Astrocyte (in vitro differentiated cells and primary cell): ENCODE data around the gene TMEM183A. TPM values are rescaled to one million over a fixed set of nuclear protein-coding genes. Genes with fewer than 3 reads are reported as not detected.

ENCODE experiments used
- DNase-seq: peaks from one replicate; pipeline ENCODE4 v3.0.0-alpha.2; 2010; ENCODE audit warnings: low read depth
- FAIRE-seq: peaks from 2 replicates; lab custom pipeline; 2011; peaks lifted over from hg19 to GRCh38; lab: Jason Lieb, UNC
- H2AFZ ChIP-seq: 2 replicates; pipeline ENCODE4 v1.6.0; 2012; ENCODE audit warnings: low read depth, low read length, inconsistent platforms
- H3K27ac ChIP-seq: 2 replicates; pipeline ENCODE4 v1.5.1; 2011; ENCODE audit warnings: low read depth, low read length, inconsistent platforms
- H3K27me3 ChIP-seq: 2 replicates; pipeline ENCODE4 v1.6.0; 2011; ENCODE audit warnings: low read length, inconsistent platforms; ENCODE audit not compliant: insufficient read depth
- H3K36me3 ChIP-seq: 2 replicates; pipeline ENCODE4 v1.5.1; 2011; ENCODE audit warnings: low read length, inconsistent platforms; ENCODE audit not compliant: insufficient read depth
- H3K4me1 ChIP-seq: 2 replicates; pipeline ENCODE4 v1.5.1; 2011; ENCODE audit warnings: low read length, inconsistent platforms; ENCODE audit not compliant: insufficient read depth
- H3K4me2 ChIP-seq: 2 replicates; pipeline ENCODE4 v1.6.0; 2012; ENCODE audit warnings: low read length, inconsistent platforms
- H3K4me3 ChIP-seq: 2 replicates; pipeline ENCODE4 v1.5.1; 2011; ENCODE audit warnings: low read depth, mild to moderate bottlenecking, low read length, inconsistent platforms; ENCODE audit not compliant: insufficient read depth
- H3K79me2 ChIP-seq: 2 replicates; pipeline ENCODE4 v1.6.0; 2012; ENCODE audit warnings: mild to moderate bottlenecking, low read length, inconsistent platforms; ENCODE audit not compliant: insufficient read depth
- H3K9ac ChIP-seq: 2 replicates; pipeline ENCODE4 v1.6.0; 2012; ENCODE audit warnings: mild to moderate bottlenecking, low read length, inconsistent platforms
- H3K9me3 ChIP-seq: 2 replicates; pipeline ENCODE4 v1.5.1; 2012; ENCODE audit warnings: low read depth, mild to moderate bottlenecking, low read length, inconsistent platforms; ENCODE audit not compliant: insufficient read depth
- H4K20me1 ChIP-seq: 2 replicates; pipeline ENCODE4 v1.6.0; 2012; ENCODE audit warnings: low read length, inconsistent platforms; ENCODE audit not compliant: insufficient read depth
- H3K27ac Mint-ChIP-seq: one replicate; pipeline ENCODE4 v1.8.0; 2021; ENCODE audit warnings: mild to moderate bottlenecking, mixed read lengths; ENCODE audit not compliant: unreplicated experiment
- H3K27me3 Mint-ChIP-seq: one replicate; pipeline ENCODE4 v1.8.0; 2021; ENCODE audit warnings: low read depth, mixed read lengths; ENCODE audit not compliant: unreplicated experiment
- H3K36me3 Mint-ChIP-seq: one replicate; pipeline ENCODE4 v1.8.0; 2021; ENCODE audit warnings: low read depth, mixed read lengths; ENCODE audit not compliant: unreplicated experiment
- H3K4me1 Mint-ChIP-seq: one replicate; pipeline ENCODE4 v1.8.0; 2021; ENCODE audit warnings: low read depth, mixed read lengths; ENCODE audit not compliant: unreplicated experiment
- H3K4me3 Mint-ChIP-seq: one replicate; pipeline ENCODE4 v1.8.0; 2021; ENCODE audit warnings: mild to moderate bottlenecking, moderate library complexity, mixed read lengths; ENCODE audit not compliant: unreplicated experiment
- H3K9me3 Mint-ChIP-seq: one replicate; pipeline ENCODE4 v1.8.0; 2021; ENCODE audit warnings: mild to moderate bottlenecking, mixed read lengths; ENCODE audit not compliant: unreplicated experiment
- CTCF ChIP-seq: IDR thresholded peaks from 2 replicates; pipeline ENCODE4 v1.5.1; 2011; ENCODE audit warnings: low read depth, mild to moderate bottlenecking, inconsistent platforms, low read length, moderate library complexity; ENCODE audit not compliant: insufficient read depth
- EZH2 ChIP-seq: IDR thresholded peaks from 2 replicates; pipeline ENCODE4 v1.6.1; 2012; ENCODE audit warnings: mild to moderate bottlenecking, low read length, inconsistent platforms; ENCODE audit not compliant: insufficient read depth
- total RNA-seq: library from RNA; stranded (reverse); gene quantifications from 2 replicates; pipeline ENCODE4 v1.2.1, GENCODE V29; 2021

Gene TMEM183A
- total RNA-seq, 1 donor from 2014 or later, result 68.6 TPM

DNA sequence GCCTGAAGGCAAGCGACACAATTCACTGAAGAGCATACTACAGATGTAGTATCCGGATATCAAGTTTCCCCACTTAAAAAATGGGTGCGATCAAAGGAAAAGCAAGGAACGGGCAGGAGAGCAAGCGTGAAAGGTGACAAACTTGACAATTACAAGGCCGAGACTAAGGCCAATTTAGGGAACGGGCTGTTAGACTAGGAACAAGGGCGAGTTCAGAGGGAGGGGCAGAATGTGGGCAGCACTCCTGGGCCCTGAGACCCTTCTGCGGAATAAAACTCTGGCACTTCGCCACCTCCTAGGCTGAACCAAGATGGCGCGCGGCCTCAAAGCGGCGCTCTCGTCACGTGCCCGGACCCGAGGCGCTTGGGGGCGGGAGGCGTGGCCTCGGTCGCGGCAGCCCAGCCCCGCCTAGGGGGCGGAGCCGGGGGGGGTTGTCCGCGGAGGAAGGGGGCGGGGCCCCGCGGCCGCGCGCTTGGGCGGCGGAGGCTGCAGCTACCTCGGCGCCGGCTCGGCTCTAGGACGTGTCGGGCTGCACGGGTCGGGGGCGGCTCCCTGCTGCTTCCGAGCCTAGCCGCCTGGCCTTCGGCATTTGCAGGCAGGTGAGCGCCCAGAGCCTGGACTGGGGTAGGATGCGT lies 19.0 kb downstream of the TMEM183A start, which contains the start of gene PPFIA4:
TSS of gene PPFIA4 (plus strand) at position 461 of the 635 bp plus-strand sequence. CDS start 12,518 bp downstream, outside the sequence.
- Histone ChIP-seq H3K9ac (peak within 1 kb of the TSS; percentile 68), H3K4me2 (peak within 1 kb of the TSS; percentile 98), H3K9me3 (no peaks in the 10 kb centered on the region), H3K36me3 (peaks cover 22% of the 10 kb centered on the region), H3K79me2 (no peaks in the 10 kb centered on the region), H2AFZ (peak within 1 kb of the TSS; percentile 89), H3K4me1 (peaks cover 8% of the 10 kb centered on the region), H3K27ac (peak within 1 kb of the TSS; percentile 12), H4K20me1 (no peaks in the 10 kb centered on the region), H3K4me3 (peak within 1 kb of the TSS; percentile 61), H3K27me3 (peaks cover 15% of the 10 kb centered on the region)
- DNase-seq (peak; percentile 39), FAIRE-seq (no peak)
- Mint-ChIP-seq H3K27ac (peak within 1 kb of the TSS; percentile 51), H3K27me3 (peaks cover 16% of the 10 kb centered on the region), H3K4me3 (peak within 1 kb of the TSS; percentile 88), H3K4me1 (peaks cover 9% of the 10 kb centered on the region), H3K36me3 (peaks cover 14% of the 10 kb centered on the region), H3K9me3 (no peaks in the 10 kb centered on the region)
- TF ChIP-seq EZH2 (no peak), CTCF (no peak)

- Histone ChIP-seq H3K9ac (peak overlapping the region; percentile 68), H3K4me2 (peak overlapping the region; percentile 98), H3K27ac (no peak overlapping the region), H4K20me1 (no peaks in the 10 kb centered on the region), H2AFZ (peak overlapping the region; percentile 84), H3K79me2 (no peaks in the 10 kb centered on the region), H3K9me3 (no peaks in the 10 kb centered on the region), H3K4me1 (peaks cover 8% of the 10 kb centered on the region), H3K27me3 (peaks cover 15% of the 10 kb centered on the region), H3K36me3 (peaks cover 16% of the 10 kb centered on the region), H3K4me3 (peak overlapping the region; percentile 61)
- Mint-ChIP-seq H3K36me3 (peaks cover 12% of the 10 kb centered on the region), H3K27ac (no peak overlapping the region), H3K9me3 (no peaks in the 10 kb centered on the region), H3K4me1 (peaks cover 9% of the 10 kb centered on the region), H3K27me3 (peaks cover 16% of the 10 kb centered on the region), H3K4me3 (peak overlapping the region; percentile 88)
- FAIRE-seq, result no peak
- DNase-seq, result no peak
- TF ChIP-seq CTCF (no peak), EZH2 (peak; percentile 74)
Measured at GRCh38 chr1:203026666-203027663, 19.8 kb downstream of the TMEM183A start.
